Duodenal mucosa (tissue), 2 donors: Measurements from ENCODE around the gene AFM.

Source experiments
- H3K27ac ChIP-seq: one replicate; pipeline ENCODE4 v1.7.0; 2013; ENCODE audit warnings: low read depth, low read length
- H3K27me3 ChIP-seq, 2 donors: one replicate each; pipeline ENCODE4 v1.7.0; 2013; ENCODE audit warnings: low read length in 2 of 2, control low read depth in 1 of 2; ENCODE audit not compliant: insufficient read depth in 2 of 2, control insufficient read depth in 1 of 2
- H3K36me3 ChIP-seq, 2 donors: one replicate each; pipeline ENCODE4 v1.7.0; 2013; ENCODE audit warnings: low read length in 2 of 2, control low read depth in 1 of 2; ENCODE audit not compliant: insufficient read depth in 2 of 2, control insufficient read depth in 1 of 2
- H3K4me1 ChIP-seq, 2 donors: one replicate each; pipeline ENCODE4 v1.7.0; 2013; ENCODE audit warnings: low read length in 2 of 2, control low read depth in 1 of 2; ENCODE audit not compliant: insufficient read depth in 2 of 2, control insufficient read depth in 1 of 2
- H3K4me3 ChIP-seq, 2 donors: one replicate each; pipeline ENCODE4 v1.7.0; 2013; ENCODE audit warnings: low read length in 2 of 2, low read depth in 1 of 2
- H3K9ac ChIP-seq, 2 donors: one replicate each; pipeline ENCODE4 v1.7.0; 2013; ENCODE audit warnings: low read length in 2 of 2, low read depth in 1 of 2
- H3K9me3 ChIP-seq, 2 donors: one replicate each; pipeline ENCODE4 v1.7.0; 2013; ENCODE audit warnings: low read length in 2 of 2, control low read depth in 1 of 2; ENCODE audit not compliant: control insufficient read depth in 1 of 2

AFM gene, protein sequence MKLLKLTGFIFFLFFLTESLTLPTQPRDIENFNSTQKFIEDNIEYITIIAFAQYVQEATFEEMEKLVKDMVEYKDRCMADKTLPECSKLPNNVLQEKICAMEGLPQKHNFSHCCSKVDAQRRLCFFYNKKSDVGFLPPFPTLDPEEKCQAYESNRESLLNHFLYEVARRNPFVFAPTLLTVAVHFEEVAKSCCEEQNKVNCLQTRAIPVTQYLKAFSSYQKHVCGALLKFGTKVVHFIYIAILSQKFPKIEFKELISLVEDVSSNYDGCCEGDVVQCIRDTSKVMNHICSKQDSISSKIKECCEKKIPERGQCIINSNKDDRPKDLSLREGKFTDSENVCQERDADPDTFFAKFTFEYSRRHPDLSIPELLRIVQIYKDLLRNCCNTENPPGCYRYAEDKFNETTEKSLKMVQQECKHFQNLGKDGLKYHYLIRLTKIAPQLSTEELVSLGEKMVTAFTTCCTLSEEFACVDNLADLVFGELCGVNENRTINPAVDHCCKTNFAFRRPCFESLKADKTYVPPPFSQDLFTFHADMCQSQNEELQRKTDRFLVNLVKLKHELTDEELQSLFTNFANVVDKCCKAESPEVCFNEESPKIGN

DNA sequence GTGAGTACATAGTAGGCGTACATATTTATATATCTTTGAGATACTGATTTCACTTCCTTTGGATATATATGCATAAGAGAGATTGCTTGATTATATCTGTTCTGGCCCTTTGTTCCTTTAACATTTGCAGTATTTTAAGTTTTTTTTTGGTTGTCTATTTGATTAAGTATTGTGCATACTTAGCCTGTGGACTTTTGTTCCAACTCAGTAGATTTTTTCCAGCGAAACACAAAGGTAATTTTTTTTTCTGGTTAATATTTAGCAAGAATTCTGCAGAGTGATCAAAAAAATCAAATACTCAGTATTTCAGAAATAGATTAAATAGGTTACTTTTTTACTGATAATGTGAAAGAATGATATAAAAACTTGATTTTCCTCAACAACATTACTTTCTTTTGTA, at the start of gene AFM:
Gene AFM (plus strand): TSS at position 388 of the 400 bp plus-strand sequence. CDS start 31 bp downstream, outside the sequence.
- Histone ChIP-seq H3K36me3 (no peaks in the 10 kb centered on the region), H3K4me3 (no peak within 1 kb of the TSS), H3K9ac (no peak within 1 kb of the TSS), H3K9me3 (no peaks in the 10 kb centered on the region), H3K27me3 (no peaks in the 10 kb centered on the region), H3K27ac (no peak within 1 kb of the TSS), H3K4me1 (peaks cover 0 to under 1% of the 10 kb centered on the region in 2 donors)

DNA sequence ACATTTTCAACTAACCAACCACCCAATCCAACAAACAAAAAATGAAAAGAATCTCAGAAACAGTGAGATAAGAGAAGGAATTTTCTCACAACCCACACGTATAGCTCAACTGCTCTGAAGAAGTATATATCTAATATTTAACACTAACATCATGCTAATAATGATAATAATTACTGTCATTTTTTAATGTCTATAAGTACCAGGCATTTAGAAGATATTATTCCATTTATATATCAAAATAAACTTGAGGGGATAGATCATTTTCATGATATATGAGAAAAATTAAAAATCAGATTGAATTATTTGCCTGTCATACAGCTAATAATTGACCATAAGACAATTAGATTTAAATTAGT, 49.8 kb upstream of the AFM start:
- H3K27me3 ChIP-seq: no peaks in the 10 kb centered on the region
- no peak overlapping the region for H3K27ac ChIP-seq
- no peaks in the 10 kb centered on the region for H3K9me3 ChIP-seq
- no peak overlapping the region for H3K9ac ChIP-seq
- H3K4me3 ChIP-seq: no peak overlapping the region
- no peaks in the 10 kb centered on the region for H3K36me3 ChIP-seq
- peaks cover 0 to 5% of the 10 kb centered on the region in 2 donors for H3K4me1 ChIP-seq

DNA sequence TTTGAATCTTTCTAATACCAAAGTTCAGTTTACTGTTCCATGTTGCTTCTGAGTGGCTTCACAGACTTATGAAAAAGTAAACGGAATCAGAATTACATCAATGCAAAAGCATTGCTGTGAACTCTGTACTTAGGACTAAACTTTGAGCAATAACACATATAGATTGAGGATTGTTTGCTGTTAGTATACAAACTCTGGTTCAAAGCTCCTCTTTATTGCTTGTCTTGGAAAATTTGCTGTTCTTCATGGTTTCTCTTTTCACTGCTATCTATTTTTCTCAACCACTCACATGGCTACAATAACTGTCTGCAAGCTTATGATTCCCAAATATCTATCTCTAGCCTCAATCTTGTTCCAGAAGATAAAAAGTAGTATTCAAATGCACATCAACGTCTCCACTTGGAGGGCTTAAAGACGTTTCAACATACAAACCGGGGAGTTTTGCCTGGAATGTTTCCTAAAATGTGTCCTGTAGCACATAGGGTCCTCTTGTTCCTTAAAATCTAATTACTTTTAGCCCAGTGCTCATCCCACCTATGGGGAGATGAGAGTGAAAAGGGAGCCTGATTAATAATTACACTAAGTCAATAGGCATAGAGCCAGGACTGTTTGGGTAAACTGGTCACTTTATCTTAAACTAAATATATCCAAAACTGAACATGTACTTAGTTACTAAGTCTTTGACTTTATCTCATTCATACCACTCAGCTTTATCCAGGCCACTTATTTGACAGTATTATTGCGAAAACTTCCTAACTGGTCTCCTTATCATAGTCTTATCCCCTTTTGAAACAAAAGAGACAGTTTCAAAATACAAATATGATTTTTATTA, 49.2 kb upstream of the AFM start:
- Histone ChIP-seq H3K4me3 (no peak overlapping the region), H3K9me3 (no peaks in the 10 kb centered on the region), H3K27me3 (no peaks in the 10 kb centered on the region), H3K9ac (no peak overlapping the region), H3K27ac (no peak overlapping the region), H3K36me3 (no peaks in the 10 kb centered on the region), H3K4me1 (peaks cover 0 to 5% of the 10 kb centered on the region in 2 donors)

DNA sequence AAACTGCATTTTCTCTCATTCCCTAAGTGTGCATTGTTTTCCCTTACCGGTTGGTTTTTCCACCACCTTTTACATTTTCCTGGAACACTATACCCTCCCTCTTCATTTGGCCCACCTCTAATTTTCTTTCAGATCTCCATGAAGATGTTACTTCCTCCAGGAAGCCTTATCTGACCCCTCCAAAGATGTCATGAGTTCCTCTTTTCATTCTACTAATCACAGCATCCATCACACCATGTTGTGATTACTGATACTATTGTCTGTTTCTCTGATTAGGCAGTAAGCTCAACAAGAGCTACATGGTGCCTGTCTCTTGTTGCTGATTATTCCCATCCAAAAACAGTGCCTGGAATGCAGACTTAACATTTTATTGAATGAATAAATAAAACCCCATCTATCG, 48.4 kb upstream of the AFM start:
- peaks cover 0 to 5% of the 10 kb centered on the region in 2 donors for H3K4me1 ChIP-seq
- H3K27ac ChIP-seq: no peak overlapping the region
- H3K9ac ChIP-seq: no peak overlapping the region
- H3K9me3 ChIP-seq: no peaks in the 10 kb centered on the region
- no peaks in the 10 kb centered on the region for H3K27me3 ChIP-seq
- no peaks in the 10 kb centered on the region for H3K36me3 ChIP-seq
- no peak overlapping the region for H3K4me3 ChIP-seq

DNA sequence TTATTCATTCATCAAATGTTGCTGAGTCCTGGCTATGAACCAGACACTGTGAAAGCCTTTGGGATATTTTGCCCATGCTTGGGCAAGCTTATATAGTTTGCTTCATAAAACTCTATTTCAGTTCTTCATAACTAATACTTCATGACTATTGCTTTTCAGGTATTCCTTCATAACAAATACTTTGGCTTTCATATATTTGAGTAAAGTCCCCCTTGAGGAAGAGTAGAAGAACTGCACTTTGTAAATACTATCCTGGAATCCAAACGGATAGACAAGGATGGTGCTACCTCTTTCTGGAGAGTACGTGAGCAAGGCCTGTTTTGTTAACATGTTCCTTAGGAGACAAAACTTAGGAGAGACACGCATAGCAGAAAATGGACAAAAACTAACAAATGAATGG, 47.2 kb upstream of the AFM start:
- Histone ChIP-seq H3K4me1 (peaks cover 0 to 5% of the 10 kb centered on the region in 2 donors), H3K27ac (no peak overlapping the region)

DNA sequence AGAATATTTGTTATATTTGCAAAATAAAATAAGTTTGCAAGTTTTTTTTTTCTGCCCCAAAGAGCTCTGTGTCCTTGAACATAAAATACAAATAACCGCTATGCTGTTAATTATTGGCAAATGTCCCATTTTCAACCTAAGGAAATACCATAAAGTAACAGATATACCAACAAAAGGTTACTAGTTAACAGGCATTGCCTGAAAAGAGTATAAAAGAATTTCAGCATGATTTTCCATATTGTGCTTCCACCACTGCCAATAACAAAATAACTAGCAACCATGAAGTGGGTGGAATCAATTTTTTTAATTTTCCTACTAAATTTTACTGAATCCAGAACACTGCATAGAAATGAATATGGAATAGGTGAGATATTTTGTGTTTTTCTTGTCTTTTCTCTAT, 45.6 kb upstream of the AFM start, which contains the start of gene AFP:
Gene AFP (plus strand): TSS at position 238 of the 400 bp plus-strand sequence. CDS start 42 bp downstream, at position 280.
- H3K27me3 ChIP-seq: no peaks in the 10 kb centered on the region
- peaks cover 0 to 5% of the 10 kb centered on the region in 2 donors for H3K4me1 ChIP-seq

More for the DNA sequence above, 47.2 kb upstream of the AFM start:
- Histone ChIP-seq H3K27me3 (no peaks in the 10 kb centered on the region), H3K9me3 (no peaks in the 10 kb centered on the region), H3K4me3 (no peak overlapping the region), H3K9ac (no peak overlapping the region), H3K36me3 (no peaks in the 10 kb centered on the region)

DNA sequence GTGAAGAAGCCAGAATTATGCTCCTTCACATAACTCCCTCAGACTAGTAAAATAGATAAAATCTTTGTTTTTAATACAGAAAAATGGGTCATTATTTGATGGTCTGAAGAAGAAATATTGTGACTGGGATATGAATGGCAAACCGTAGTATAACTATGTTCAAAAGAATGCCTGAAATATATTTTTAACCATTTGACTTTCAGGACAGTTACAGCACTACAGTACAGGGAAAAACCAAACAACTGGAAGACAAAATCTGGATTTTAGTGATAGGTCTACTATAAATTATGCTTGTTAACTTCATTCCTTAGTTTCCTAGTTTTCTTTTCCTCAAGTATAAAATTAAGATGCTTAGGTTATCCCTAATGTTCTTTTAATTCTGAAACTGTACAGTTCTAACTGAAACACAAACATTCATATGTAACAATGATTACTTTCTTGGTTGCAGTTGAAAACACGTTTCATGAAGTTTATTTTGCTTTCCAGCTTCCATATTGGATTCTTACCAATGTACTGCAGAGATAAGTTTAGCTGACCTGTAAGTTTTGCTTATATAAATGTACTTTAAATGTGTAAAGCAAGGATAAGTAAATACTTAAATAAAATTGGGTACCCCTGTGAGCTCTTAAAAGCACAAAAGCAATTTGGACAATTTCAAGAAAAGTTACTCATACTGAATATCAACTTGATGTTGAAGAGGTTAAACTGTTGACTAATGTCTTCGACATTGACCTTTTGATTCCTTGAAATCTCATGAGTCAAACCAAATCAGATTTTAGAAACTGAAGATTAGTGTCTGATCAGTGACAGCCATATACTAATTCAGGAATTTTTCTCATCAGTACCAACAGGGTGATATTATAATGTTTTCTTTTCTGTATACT, 44.6 kb upstream of the AFM start:
- Histone ChIP-seq H3K36me3 (no peaks in the 10 kb centered on the region), H3K27ac (no peak overlapping the region), H3K4me3 (no peak overlapping the region), H3K9ac (no peak overlapping the region), H3K27me3 (no peaks in the 10 kb centered on the region), H3K9me3 (no peaks in the 10 kb centered on the region), H3K4me1 (peaks cover 0 to 5% of the 10 kb centered on the region in 2 donors)

More for the DNA sequence above, 45.6 kb upstream of the AFM start, which contains the start of gene AFP:
- no peak within 1 kb of the TSS for H3K9ac ChIP-seq
- no peak within 1 kb of the TSS for H3K27ac ChIP-seq
- no peaks in the 10 kb centered on the region for H3K36me3 ChIP-seq
- H3K4me3 ChIP-seq: no peak within 1 kb of the TSS
- H3K9me3 ChIP-seq: no peaks in the 10 kb centered on the region

DNA sequence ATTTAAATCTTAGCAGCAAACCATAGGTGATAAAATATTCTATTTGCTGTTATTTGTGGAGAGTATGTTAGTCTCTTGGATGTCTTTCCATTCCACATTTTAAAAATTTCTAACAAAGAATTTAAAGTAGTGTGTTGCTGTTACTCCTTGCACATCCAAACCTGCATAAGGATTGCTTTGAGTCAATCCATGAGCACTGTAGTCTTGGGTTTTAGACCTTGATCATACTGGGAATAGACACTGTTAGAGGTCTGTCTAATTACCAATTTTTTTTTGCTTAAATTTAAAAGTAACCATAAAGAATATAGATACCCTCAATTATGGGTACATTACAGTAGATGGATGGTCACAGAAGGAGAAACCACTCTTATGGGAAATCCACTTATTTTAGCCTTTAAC, 44.0 kb upstream of the AFM start:
- Histone ChIP-seq H3K27ac (no peak overlapping the region), H3K9ac (no peak overlapping the region), H3K9me3 (no peaks in the 10 kb centered on the region), H3K36me3 (no peaks in the 10 kb centered on the region), H3K4me3 (no peak overlapping the region), H3K27me3 (no peaks in the 10 kb centered on the region), H3K4me1 (peaks cover 0 to 3% of the 10 kb centered on the region in 2 donors)

DNA sequence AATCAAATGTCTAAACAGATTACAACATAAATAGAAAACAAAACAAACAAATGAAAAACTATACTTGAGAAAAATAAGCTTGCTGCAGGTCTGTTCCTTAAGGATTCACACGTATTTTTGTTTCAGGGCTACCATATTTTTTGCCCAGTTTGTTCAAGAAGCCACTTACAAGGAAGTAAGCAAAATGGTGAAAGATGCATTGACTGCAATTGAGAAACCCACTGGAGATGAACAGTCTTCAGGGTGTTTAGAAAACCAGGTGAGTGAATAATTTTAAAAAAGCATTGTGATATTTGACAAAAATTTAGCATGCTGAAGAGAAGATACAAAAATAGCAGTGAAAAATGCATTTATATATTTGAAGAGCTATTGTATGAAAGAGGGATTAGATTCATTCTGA, 43.5 kb upstream of the AFM start:
- Histone ChIP-seq H3K27ac (no peak overlapping the region), H3K36me3 (no peaks in the 10 kb centered on the region), H3K9me3 (no peaks in the 10 kb centered on the region), H3K27me3 (no peaks in the 10 kb centered on the region), H3K9ac (no peak overlapping the region), H3K4me3 (no peak overlapping the region), H3K4me1 (no peaks in the 10 kb centered on the region)
